Activated CD8-positive, alpha-beta T cell treated with anti-CD3 and anti-CD28 coated beads for 36 hours (primary cell): ENCODE measurements around the gene SESN2. TPM values are rescaled to one million over a fixed set of nuclear protein-coding genes. Genes with fewer than 3 reads are reported as not detected.

ENCODE experiments used
- ATAC-seq: fragments of 200-7000 bp; cut with Tn5 transposase; one replicate; pipeline ENCODE4 v1.10.0; 2021; ENCODE audit warnings: mild to moderate bottlenecking, moderate library complexity
- CTCF ChIA-PET: fragments of 350-600 bp; sonication (Branson Sonifier 250); formaldehyde crosslinking; loops from one replicate; lab custom pipeline; 2021; ENCODE audit warnings: antibody characterized with exemption; lab: Charles Lee
- POLR2A ChIA-PET: fragments of 350-600 bp; sonication (Branson Sonifier 250); formaldehyde crosslinking; loops from one replicate; lab custom pipeline; 2021; ENCODE audit warnings: antibody characterized with exemption; lab: Charles Lee
- DNase-seq: peaks from one replicate; pipeline ENCODE4 v3.0.0-alpha.2; 2020
- H3K27ac Mint-ChIP-seq: one replicate; pipeline ENCODE4 v1.8.0; 2021; ENCODE audit warnings: mild to moderate bottlenecking, mixed read lengths
- H3K27me3 Mint-ChIP-seq: one replicate; pipeline ENCODE4 v1.8.0; 2021; ENCODE audit warnings: mixed read lengths
- H3K36me3 Mint-ChIP-seq: one replicate; pipeline ENCODE4 v1.8.0; 2021; ENCODE audit warnings: low read depth, mixed read lengths
- H3K4me1 Mint-ChIP-seq: one replicate; pipeline ENCODE4 v1.8.0; 2021; ENCODE audit warnings: low read depth, mixed read lengths
- H3K4me3 Mint-ChIP-seq: one replicate; pipeline ENCODE4 v1.8.0; 2021; ENCODE audit warnings: mild to moderate bottlenecking, moderate library complexity, mixed read lengths
- H3K9me3 Mint-ChIP-seq: one replicate; pipeline ENCODE4 v1.8.0; 2021; ENCODE audit warnings: mixed read lengths
- intact Hi-C: fragments of 100-400 bp; cut with micrococcal nuclease; formaldehyde crosslinking; loops from one replicate; pipeline ENCODE4 v1.10.0; 2022
- total RNA-seq, 2 experiments: library from RNA; stranded (reverse); gene quantifications; one replicate each; pipeline ENCODE4 v1.2.3, GENCODE V29; 2021
- TF ChIP-seq, protein P1 (sequence below): fragments of 200-600 bp; IDR thresholded peaks from one replicate; pipeline ENCODE4 v1.8.0; 2022; ENCODE audit warnings: antibody characterized with exemption, mild to moderate bottlenecking

Gene SESN2
- total RNA-seq, 2 experiments from 2014 or later, result 26.0 to 27.4 TPM

DNA sequence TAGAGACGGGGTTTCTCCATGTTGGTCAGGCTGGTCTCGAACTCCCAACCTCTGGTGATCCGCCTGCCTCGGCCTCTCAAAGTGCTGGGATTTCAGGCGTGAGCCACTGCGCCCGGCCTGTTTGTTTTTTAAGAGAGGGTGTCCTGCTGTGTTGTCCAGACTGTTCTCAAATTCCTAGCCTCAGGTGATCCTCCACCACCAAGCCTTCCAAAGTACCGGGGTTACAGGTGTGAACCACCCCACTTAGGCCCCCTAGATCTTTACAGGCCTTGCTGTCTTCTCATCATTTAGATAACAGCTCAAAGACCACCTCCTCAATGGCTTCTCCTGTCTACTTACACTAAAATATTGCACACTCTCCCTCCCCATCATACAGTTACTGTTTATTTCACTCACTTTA is 6.3 kb downstream of the SESN2 start:
- DNase-seq (no peak), ATAC-seq (no peak)
- Mint-ChIP-seq H3K36me3 (peaks cover 11% of the 10 kb centered on the region), H3K9me3 (no peaks in the 10 kb centered on the region), H3K4me1 (peaks cover 15% of the 10 kb centered on the region), H3K4me3 (no peak overlapping the region), H3K27me3 (no peaks in the 10 kb centered on the region), H3K27ac (no peak overlapping the region)
- CTCF ChIA-PET, result interaction anchor here (2.8 kb wide), 1 partner anchor 16 kb away, joined by 12 read pairs; no protein-coding TSS in a partner anchor
- TF ChIP-seq, protein P1, sequence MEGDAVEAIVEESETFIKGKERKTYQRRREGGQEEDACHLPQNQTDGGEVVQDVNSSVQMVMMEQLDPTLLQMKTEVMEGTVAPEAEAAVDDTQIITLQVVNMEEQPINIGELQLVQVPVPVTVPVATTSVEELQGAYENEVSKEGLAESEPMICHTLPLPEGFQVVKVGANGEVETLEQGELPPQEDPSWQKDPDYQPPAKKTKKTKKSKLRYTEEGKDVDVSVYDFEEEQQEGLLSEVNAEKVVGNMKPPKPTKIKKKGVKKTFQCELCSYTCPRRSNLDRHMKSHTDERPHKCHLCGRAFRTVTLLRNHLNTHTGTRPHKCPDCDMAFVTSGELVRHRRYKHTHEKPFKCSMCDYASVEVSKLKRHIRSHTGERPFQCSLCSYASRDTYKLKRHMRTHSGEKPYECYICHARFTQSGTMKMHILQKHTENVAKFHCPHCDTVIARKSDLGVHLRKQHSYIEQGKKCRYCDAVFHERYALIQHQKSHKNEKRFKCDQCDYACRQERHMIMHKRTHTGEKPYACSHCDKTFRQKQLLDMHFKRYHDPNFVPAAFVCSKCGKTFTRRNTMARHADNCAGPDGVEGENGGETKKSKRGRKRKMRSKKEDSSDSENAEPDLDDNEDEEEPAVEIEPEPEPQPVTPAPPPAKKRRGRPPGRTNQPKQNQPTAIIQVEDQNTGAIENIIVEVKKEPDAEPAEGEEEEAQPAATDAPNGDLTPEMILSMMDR, result no peak
- POLR2A ChIA-PET, result interaction anchor here (0.6 kb wide), 1 partner anchor 330 kb away, joined by 3 read pairs; no protein-coding TSS in a partner anchor
- intact Hi-C loops, result no loop called here

DNA sequence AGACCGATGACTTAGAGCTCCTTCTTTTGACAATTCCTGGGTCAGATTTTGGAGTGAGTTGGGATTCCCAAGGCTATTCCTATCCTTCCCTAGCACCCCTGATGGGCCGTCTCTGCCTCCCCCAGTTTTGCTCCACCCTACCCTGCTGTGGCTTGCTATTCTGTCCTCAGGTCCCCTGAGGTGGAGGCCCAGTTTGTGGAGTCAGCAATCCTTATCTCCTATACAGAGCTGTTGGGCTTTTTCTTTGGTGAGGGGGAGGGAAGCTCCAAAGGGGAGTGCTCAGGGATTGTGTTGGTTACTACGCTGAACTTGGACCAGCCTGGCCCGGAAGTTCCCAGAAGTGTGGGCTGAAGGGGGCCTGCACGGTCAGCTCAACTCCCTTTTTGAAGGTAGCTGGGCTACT is 7.6 kb downstream of the SESN2 start:
- Mint-ChIP-seq H3K4me1 (peaks cover 6% of the 10 kb centered on the region), H3K27me3 (no peaks in the 10 kb centered on the region), H3K36me3 (peaks cover 8% of the 10 kb centered on the region), H3K9me3 (no peaks in the 10 kb centered on the region), H3K27ac (no peak overlapping the region), H3K4me3 (no peak overlapping the region)
- DNase-seq (no peak), ATAC-seq (no peak)
- ChIA-PET POLR2A (interaction anchor here (0.9 to 1.0 kb wide), 3 partner anchors 18 to 241 kb away, joined by 3 read pairs; no protein-coding TSS in a partner anchor), CTCF (interaction anchor here (1.0 to 2.8 kb wide), 3 partner anchors 9 to 175 kb away, joined by 3 to 12 read pairs (median 5); no protein-coding TSS in a partner anchor)
- TF ChIP-seq, protein P1, result no peak
- intact Hi-C loops, result no loop called here

DNA sequence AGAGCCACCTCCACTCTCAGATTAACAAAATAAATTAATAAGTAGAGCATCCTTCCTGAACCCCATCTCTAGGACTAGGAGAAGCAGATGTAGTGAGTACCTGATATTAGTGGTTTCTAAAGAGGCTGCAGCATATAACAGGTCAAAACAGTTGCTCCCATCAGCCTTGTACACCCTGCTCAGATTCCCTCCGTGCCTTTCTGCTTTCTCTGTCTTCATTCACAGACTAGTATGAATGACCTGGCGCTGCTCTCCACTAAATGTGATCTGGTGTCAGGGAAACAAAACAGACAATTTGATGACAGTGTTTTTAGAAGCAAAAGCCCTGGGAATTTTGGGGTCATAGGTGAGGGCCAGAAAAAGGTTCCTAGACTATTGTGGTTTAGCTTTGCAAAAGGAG is 8.3 kb downstream of the SESN2 start:
- no peaks in the 10 kb centered on the region for H3K27me3 Mint-ChIP-seq
- ATAC-seq (no peak), DNase-seq (no peak)
- intact Hi-C loops, result no loop called here
- CTCF ChIA-PET, result interaction anchor here (1.0 to 3.1 kb wide), 3 partner anchors 18 to 176 kb away, joined by 3 to 13 read pairs (median 12); no protein-coding TSS in a partner anchor
- POLR2A ChIA-PET, result interaction anchor here (1.0 kb wide), 2 partner anchors 19 to 39 kb away, joined by 3 read pairs; no protein-coding TSS in a partner anchor
- H3K4me3 Mint-ChIP-seq, result no peak overlapping the region
- peaks cover 6% of the 10 kb centered on the region for H3K4me1 Mint-ChIP-seq
- peaks cover 9% of the 10 kb centered on the region for H3K36me3 Mint-ChIP-seq
- no peak overlapping the region for H3K27ac Mint-ChIP-seq
- H3K9me3 Mint-ChIP-seq, result no peaks in the 10 kb centered on the region
- TF ChIP-seq, protein P1, result no peak

DNA sequence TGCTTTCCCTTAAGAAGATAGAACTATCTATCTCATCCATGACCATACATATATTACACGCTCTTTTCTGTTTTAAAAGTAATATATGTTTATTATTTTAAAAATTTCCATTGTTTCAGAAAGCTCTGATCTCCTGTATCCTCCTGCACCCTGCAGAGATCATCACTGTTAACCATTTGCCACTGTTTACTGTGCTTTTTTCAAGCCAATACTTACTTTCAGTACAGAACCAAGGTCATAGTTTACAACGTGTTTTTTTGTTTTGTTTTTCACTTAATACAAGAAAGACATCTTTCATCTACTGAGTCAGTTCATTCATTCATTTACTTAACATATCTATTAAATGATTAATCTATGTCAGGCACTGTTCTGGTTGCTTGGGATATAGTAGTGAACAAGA is 10.2 kb downstream of the SESN2 start:
- DNase-seq (no peak), ATAC-seq (no peak)
- Mint-ChIP-seq H3K9me3 (no peaks in the 10 kb centered on the region), H3K4me1 (no peaks in the 10 kb centered on the region), H3K4me3 (no peak overlapping the region), H3K27ac (no peak overlapping the region), H3K36me3 (peaks cover 23% of the 10 kb centered on the region), H3K27me3 (no peaks in the 10 kb centered on the region)
- TF ChIP-seq, protein P1, result no peak
- intact Hi-C loops, result no loop called here
- POLR2A ChIA-PET, result interaction anchor here (0.7 to 1.6 kb wide), 3 partner anchors 9 to 24 kb away, joined by 3 to 6 read pairs (median 3); partner anchors contain the start of gene SESN2
- CTCF ChIA-PET, result interaction anchor here (3.1 kb wide), 1 partner anchor 21 kb away, joined by 13 read pairs; no protein-coding TSS in a partner anchor

DNA sequence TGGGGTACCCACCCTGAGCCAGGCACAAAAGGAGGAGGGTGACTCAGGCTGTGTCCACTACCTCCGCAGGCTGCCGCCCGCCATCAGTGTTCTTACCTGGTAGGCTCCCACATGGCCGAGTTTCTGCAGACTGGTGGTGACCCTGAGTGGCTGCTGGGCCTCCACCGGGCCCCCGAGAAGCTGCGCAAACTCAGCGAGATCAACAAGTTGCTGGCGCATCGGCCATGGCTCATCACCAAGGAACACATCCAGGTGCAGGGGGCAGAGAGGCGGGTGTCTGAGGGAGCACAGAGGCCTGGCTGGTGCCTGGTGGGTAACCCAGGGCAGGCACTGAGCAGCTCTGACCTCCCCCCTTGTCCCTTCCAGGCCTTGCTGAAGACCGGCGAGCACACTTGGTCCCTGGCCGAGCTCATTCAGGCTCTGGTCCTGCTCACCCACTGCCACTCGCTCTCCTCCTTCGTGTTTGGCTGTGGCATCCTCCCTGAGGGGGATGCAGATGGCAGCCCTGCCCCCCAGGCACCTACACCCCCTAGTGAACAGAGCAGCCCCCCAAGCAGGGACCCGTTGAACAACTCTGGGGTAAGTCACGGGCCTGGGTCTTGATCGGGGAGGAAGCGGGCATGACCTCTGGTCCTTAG is 13.0 kb downstream of the SESN2 start:
- no peaks in the 10 kb centered on the region for H3K4me1 Mint-ChIP-seq
- ChIA-PET POLR2A (interaction anchor here (0.6 to 2.2 kb wide), 2 partner anchors 12 to 55 kb away, joined by 3 to 5 read pairs; no protein-coding TSS in a partner anchor), CTCF (interaction anchor here (1.0 to 2.9 kb wide), 2 partner anchors 24 to 92 kb away, joined by 3 to 10 read pairs; no protein-coding TSS in a partner anchor)
- intact Hi-C loops, result no loop called here
- TF ChIP-seq, protein P1, result no peak
- H3K36me3 Mint-ChIP-seq, result peaks cover 29% of the 10 kb centered on the region
- no peak overlapping the region for H3K4me3 Mint-ChIP-seq
- no peaks in the 10 kb centered on the region for H3K9me3 Mint-ChIP-seq
- DNase-seq (no peak), ATAC-seq (no peak)
- H3K27ac Mint-ChIP-seq, result no peak overlapping the region
- H3K27me3 Mint-ChIP-seq, result no peaks in the 10 kb centered on the region
